HG03139 (cell line): ENCODE measurements around the gene PRDM8.
"Not testable (repeated sequence)": the region's sequence is repeated elsewhere in the genome, so short reads cannot be mapped to it uniquely, and the experiment has no call there.

Experiments used
- ATAC-seq: cut with Tn5 transposase; IDR thresholded peaks from one replicate; pipeline ENCODE4 v1.9.1; 2021; ENCODE audit not compliant: unreplicated experiment

PRDM8 gene

DNA sequence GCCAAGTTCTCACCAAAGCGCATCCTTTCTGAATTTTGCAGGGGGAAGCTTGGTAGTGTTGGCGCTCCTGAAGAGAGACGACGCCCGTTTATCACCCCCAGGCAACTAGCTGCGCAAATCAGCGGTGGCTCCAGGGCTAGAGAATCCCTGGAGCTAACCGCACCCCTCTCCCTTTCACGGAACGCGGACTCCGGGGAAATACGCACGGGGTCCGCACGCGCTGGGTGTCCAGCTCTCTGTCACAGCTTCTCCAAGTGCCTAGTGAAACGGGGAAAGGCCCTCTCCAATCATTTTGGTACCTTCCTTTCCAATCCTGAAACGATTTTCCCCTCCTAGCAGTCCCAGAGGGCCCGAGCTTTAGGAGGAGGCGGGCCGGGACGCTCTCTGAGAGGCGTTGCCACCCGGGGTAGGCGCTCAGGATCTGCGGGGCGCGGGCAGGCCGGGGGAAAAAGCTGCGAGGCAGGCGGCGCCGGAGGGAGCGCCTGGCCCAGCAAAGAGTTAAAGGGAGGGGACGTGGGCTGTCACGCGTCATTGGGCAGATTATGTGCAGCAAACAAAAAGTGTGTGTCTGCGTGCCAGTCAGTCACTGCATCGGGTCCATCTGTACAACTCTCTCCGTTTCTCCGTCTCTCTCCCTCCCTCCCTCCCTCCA is at the start of gene PRDM8:
Gene PRDM8, plus strand, starts transcription at position 582 of the 652 bp plus-strand sequence. CDS start 2,578 bp downstream, outside the sequence.
- ATAC-seq = no peak

DNA sequence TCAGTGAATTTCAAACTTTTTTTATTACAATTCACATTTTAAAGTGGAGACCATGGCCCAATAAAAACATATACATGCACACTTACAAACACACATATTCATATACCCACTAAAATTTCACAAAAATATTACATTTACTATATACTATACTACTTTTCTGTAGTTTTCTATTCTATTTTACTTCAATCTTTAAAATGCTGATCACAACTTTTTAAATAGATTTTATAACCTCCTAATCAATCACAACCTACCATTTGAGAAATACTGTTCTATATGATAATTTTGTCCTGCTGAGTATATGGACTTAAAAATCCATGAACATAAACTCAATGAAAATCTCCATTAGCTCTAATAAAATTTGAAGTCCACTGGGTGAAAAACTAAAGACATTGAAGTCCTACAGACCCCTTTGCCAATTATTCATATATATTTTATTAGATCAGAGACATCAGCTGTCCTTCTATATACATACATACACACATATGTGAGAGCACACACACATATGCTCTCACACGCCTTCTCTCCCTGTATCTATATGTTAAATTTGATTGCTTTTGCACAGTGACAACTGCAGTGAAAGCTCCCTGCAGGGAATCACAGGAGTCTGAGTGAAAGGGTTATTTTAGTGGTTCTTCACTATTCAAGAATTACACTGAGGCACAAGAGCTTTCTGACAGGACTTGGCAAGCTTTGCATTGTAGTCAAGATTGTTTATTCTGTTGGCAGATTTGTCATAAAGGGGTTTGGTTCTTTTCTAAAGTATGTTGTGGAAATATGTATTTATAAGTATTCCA is 46.7 kb upstream of the PRDM8 start:
- ATAC-seq = no peak

DNA sequence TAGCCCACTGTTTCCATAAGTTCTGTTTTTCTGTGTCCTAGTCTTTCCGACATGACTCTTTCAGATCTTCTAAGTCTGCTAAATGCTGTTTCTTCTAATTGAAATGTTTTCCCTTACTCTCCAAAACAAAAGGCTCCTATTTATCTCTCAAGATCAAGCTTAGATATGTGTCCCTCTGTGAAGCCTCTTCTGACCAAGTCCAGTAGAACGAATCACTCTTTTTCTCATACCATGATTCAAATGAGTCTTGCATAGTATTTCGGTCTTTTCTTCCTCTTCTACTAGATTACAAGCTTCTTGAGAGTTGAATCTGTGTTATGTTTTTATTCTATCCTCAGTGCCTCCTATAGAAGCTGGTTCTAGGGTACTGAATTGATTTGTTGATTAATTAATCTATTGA is 45.3 kb upstream of the PRDM8 start:
- no peak for ATAC-seq

DNA sequence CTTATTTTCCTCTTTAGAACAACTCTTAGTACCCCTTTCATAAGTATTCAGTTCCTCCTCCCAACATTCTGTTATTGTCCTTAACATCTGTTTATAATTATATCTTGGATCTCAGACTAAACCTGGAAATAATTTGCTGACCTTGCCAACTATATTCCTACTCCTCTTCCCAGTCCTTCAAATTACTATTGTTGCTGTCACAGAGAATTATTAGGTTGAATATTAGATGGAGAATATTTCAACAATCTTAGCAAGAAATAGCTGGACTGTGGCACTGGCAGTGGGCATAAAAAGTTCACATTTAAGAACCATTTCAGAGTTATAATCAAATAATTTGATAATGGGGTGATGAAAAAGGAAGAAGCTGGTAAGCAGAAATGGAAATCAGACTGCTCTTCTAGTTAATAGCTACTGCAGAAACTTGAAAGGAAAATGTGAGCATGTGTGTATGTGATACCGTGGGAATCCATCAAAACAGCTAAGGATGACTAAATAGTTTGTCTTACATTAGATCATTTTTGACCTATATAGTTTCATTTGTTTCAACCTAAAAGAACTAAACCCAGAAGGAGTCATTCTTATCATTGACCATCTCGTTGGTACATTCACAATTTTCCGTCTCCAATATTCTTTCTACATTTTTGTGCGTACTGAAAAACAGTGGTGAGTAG is 43.3 kb upstream of the PRDM8 start:
- ATAC-seq = no peak

DNA sequence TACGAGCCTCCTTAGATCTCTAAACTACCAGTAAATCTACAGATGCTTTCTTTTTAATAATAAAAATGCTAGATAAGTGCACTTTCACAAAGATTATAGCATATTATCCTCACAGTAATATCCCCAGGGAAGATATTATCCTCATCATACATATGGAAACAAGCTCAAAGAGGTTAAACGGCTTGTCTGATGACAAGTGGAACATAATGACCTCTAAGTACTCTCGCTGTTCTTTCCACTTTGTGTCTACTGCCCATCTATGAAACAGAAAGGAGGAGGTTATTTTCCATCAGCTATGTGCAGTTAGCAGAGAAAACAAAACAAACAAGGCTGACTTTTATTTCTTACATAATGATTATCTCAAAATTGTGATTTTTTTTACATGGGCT is 42.8 kb upstream of the PRDM8 start:
- ATAC-seq = no peak

DNA sequence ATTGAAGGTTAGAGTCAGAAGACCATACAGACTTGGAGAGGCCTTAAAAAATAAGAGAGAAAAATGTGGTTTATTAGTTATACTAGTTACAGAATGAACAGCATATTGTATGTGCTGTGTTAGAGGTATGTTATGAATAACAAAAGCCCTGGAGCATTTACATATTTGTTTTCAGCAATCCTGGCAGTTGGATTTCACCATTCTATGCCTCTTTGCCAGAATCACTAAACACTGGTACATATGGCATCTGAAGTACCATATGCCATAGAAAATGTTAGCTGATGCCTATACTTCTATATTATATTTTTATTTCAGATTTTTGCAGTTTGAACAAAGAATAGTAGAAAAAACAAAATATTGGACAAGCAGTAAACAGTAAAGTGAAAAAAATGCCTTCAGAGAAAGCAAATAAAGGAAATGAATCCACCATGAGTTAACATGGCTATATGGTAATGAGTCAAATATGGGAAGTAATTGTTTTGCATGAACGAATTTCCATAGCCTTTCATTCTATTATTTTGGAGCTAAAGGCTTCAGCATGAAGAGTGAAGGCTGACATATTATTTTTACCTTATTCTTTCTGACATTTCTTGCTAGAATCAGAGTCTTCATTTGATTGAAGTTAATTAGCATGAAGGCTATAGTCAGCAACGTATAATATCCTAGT is 41.9 kb upstream of the PRDM8 start:
- ATAC-seq = no peak

DNA sequence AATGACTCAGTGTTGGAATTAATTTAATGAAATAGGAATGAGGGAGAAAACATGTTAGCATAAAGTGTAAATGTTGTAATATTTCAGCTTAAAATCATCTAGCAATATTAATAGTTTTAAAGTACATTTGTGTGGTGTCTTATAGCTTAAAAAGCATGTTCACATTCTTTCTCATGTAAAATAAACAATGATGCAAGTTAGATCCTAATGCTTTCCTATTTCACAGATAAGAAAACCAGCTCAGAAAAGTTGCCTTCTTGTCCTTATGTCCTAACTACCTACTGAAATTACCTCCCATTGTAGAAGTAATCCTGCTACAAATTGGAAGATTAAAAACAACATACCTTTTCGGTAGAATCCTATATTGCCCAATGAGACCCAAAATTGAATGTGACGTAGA is 40.9 kb upstream of the PRDM8 start:
- no peak for ATAC-seq

DNA sequence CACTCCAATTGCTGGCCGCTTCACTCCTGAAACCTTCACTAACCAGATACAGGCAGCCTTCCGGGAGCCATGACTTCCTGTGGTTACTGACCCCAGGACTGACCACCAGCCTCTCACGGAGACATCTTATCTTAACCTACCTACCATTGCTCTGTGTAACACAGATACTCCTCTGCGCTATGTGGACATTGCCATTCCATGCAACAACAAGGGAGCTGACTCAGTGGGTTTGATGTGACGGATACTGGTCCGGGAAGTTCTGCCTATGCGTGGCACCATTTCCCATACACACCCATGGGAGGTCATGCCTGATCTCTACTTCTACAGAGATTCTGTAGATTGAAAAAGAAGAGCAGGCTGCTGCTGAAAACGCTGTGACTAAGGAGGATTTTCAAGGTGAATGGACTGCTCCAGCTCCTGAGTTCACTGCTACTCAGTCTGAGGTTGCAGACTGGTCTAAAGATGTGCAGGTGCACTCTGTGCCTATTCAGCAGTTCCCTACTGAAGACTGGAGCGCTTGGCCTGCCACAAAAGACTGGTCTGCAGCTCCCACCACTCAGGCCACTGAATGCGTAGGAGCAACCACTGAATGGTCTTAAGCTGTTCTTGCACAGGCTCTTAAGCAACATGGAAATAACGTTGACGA is 35.8 kb upstream of the PRDM8 start:
- ATAC-seq = no peak

DNA sequence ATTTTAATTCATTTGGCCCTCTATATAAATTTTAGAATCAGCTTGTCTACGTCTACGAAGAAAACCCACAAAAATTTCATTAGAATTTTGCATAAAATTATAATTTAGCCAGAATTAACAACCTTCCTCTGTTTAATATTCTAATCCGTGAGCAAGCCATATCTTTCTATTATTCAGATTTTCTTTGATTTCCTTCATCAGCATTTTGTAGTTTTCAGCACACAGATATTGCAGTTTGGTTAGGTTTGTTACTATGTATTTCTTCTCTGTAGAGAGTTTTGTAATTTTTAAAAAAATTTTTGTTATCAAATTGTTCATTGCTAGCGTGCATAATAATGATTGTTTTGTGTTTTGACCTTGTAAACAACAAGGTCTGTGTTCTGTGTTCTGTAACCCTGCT is 34.9 kb upstream of the PRDM8 start:
- no peak for ATAC-seq

DNA sequence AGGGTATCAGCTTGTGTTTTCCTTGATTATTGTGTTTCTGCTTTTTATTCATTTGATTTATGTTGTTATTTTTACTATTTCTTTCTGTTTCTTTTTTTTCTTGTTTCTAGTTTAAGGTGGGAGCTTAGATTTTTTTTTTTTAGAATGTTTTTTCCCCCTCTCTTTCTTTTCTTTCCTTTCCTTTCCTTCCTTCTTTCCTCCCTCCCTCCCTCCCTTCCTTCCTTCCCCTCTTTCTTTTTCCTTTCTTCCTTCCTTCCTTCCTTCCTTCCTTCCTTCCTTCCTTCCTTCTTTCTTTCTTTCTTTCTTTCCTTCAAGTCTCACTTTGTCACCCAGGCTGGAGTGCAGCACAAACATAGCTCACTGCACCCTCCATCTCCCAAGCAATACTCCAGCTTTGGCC is 31.4 kb upstream of the PRDM8 start:
- no peak for ATAC-seq

DNA sequence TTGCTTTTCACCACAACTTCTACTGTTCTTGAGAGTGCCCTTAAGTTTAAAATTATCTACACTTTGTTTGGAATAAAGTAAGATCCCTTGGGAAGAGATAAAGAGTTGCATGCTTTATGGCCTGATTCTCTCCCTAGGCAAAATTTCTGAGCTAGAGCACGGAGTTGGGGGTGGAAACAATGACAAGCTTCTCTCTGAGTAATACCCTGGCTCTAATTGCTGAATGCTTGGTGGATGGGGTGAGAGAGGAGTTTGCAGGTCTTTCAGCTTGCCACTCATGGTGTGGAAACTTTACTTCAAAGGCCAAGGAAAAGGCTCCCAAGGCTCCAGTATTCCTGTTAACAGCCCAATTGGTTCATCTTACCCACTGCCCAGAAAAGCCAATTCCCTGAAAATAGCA is 26.1 kb upstream of the PRDM8 start:
- ATAC-seq = no peak

DNA sequence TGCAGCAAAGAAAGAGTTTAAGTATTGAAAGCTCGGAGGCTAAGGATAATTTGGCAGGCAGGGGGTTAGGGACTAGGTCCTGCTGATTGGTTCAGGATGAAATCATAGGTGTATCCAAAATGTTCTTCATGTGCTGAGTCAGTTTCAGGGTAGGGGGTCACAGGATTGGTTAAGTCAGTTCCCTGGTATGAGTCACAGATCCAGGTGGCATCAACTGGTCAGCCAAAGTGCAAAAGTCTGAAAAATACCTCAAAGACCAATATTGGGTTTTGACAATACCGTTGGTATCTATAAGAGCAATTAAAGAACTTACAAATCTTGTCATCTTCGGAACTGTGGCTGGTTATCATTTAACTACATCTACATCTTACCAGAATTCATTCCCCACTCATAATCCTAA is 25.6 kb upstream of the PRDM8 start:
- ATAC-seq = no peak

DNA sequence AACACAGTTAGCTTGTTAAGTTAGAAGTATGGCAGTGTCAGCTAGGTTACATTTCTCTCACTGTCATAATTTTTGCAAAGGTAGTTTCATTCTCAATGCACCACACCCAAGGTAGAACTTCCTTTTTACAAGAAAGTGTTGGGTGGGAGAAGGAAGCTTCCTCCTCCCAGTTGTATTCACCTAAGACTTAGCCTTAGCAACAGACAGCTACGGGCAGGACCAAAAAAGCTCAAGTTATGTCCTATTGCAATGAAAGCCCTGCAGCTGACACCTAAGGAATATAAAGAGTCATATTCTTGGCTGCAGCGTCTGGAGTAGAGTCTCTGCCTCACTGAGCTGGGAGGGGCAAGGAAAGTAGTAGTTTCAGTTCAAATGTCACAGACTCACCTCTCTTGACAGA is 25.1 kb upstream of the PRDM8 start:
- ATAC-seq = peak; percentile 54

DNA sequence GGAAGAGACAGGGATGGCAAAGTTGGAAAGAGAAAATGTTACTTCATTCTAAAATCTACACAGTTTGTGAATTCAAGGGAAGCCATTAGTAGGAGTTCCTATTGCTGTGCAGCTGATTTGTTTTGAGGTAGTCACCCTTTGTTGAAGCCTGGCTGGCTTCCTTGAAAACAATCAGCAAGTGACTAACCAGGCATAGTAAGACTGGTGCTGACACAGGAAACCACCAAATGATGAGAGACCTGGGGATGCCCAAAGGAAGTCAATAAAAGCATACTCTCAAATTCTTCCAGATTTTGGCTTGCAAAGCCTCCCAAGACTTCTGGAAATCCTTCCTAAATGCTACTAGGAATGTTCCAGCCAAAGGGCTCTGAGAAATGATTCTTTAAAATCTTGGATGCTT is 23.9 kb upstream of the PRDM8 start:
- peak; percentile 79 for ATAC-seq

DNA sequence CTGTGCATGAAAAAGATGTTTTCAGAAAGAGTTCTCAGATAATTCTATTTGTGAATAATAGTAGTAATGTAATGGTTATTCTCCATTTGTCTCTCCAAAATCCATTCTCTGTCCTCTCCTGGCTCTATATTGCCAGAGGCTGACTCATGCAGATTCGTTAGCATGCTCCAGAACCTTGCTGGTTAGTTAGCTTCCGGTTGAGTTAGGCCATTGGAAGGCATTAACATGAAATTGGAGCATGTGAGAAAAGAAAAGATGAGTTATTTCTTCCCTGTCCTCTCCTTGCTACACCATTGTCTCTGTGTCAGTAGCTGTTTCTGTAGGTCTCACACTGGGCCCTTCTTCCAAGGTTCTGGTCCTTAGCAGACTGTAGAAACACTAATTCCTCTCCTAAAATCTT is 23.5 kb upstream of the PRDM8 start:
- ATAC-seq = no peak

DNA sequence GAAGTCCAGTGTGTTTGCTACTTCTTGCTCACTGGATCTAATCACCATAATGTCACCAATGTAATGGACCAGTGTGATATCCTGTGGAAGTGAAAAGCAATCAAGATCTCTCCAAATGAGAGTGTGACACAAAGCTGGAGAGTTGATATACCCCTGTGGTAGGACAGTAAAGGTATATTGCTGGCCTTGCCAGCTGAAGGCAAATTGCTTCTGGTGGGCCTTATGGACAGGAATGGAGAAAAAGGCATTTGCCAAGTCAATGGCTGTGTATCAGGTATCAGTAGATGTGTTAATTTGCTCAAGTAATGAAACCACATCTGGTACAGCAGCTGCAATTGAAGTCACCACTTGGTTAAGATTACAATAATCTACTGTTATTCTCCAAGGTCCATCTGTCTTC is 19.5 kb upstream of the PRDM8 start:
- not testable (repeated sequence) for ATAC-seq

DNA sequence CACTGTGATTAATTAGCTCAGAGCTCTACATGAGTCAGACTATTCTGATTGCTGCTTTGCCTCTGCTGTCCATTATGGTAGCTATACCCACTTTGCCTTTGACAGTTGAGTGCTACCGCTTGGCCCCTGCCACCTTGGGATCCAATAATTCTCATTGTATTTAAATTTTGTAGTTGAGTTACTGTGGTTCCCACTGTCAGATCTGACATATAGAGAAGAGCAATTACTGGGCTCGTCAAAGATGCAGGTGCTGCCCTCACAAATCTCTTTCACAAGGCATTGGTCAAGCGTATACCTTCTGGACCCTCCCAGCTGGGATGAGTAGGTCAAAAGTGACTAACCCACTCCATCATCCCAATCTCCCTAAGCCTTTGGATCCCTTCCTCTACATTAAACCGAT is 18.3 kb upstream of the PRDM8 start:
- ATAC-seq = no peak

DNA sequence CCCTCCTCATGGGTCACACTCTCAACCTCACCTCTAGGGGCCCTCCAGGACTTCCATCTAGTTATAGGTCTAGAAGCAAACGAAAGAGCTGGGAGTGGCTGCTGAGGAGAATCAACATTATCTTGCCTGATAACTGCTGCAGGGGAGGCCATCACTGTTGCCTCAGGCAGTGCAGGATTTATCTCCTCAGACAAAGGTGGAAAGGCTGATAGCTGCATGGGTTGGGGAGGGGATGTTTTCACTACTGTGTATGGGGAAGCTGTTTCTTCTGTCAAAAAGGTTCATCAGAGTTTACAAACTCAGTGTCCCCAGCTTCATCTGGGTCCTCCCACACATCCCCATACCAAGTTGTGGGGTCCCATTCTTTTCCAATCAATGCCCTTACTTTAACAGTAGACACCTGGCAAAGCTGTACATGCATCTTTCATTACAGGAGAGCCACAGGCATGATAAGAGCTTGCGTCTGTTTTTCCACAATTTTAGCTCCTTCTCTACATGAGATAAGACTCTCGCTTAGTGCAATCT is 17.6 kb upstream of the PRDM8 start:
- ATAC-seq = no peak

DNA sequence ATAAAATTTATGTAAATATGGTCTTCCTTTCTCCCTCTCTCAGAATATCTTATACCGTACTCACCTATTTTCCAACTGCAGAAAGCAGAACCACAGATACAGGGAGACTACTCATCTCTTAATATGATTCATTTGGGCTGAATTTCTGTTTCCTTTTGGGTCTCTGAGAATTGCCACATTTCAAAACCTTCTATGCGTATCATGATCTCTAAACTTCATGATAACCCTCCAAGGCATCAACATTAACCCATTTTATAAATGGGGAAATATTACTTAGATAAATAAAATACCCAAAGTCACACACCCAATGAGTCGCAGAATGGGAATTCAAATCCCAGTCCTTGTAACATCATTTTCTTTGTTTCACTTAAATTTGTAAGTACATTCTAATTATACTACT is 16.6 kb upstream of the PRDM8 start:
- ATAC-seq = no peak

DNA sequence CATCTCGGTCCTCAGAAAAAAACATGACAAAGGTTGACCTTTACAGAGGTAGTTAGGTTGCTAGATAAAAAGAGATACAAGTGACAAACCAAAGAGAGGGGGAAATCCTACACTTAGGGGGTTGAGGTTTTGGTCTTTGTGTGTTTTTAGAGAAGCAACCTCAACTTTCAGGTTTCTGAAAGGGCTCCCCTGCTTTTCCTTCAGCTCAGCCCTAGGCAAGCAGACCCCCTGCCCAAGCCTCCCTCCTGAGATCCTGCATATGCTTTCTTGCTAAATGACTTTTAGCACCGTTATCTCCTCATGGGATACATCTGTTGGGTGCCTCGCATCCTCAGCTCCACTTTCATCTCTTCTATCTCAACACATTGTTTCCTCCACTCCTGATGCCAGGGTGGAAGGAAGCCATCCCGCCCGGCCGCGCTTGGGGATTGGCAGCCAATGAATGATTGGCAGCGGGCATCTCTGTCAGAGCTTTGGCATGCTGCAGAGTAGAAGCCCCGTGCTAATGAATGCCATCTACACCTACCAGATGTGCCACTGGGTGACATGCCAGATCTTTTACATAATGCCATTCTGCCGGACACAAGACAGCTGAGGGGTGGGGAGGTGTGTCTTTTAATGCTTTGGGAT is 15.0 kb upstream of the PRDM8 start:
- no peak for ATAC-seq
